ENCODE results near the gene ANKDD1B. TPM values are rescaled to one million over a fixed set of nuclear protein-coding genes. Genes with fewer than 3 reads are reported as not detected.

The ANKDD1B gene
- total RNA-seq, 2 donors from 2014 or later, result 1.9 to 2.7 TPM

DNA sequence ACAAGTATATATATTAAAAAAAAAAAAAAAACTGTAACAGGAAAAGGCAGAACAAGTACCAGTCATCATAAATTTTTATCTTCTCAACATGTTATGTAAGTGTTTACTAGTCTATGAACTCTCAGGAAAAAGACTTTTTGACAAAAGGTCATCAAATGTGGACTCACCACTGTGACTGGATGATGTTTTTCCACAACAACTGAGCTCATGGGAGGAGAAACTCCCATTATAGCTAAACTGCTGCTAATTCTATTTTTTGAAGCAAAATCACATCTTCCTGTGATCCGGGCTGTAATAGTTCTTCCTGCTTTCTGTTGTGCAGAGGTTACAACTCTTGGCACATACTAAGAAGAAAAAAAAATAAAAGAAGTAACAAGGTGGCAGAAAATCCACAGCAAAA lies 66.4 kb downstream of the ANKDD1B start:
- H3K4me3 ChIP-seq, result no peak overlapping the region

DNA sequence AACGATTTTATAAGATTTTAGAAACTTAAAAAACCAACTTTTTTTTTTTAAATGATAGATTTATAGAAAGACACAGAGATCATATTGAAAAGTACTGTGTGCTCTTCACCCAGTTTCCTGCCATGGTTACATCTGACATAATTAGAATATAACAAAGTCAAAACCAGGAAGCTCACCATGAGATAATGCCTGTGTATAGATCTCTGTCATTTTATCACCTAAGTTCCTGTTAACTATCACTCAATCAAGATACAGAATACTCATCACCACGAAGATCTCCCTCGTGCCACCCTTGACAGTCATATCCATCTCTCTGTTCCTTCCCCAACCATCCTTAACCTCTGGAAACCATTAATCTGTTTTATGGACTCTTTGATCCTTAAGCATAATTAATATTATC lies 66.9 kb downstream of the ANKDD1B start:
- Histone ChIP-seq H3K27ac (no peak overlapping the region), H3K36me3 (no peaks in the 10 kb centered on the region), H3K27me3 (replicated peaks; ENCODE audit: insufficient read depth) (no peaks in the 10 kb centered on the region), H3K4me1 (replicated peaks) (no peaks in the 10 kb centered on the region), H3K9me3 (no peaks in the 10 kb centered on the region), H3K4me3 (no peak overlapping the region)
- 68% methylated on average over 3 of the region's 3 CpGs for WGBS
- intact Hi-C loops (cut with DNase I), result no loop called here
- no peak for DNase-seq (ENCODE audit: low spot score)
- TF ChIP-seq POLR2AphosphoS5 (IDR thresholded peaks at IDR 0.05) (no peak), POLR2A (IDR thresholded peaks at IDR 0.05) (no peak)
- TF ChIP-seq, protein P1, sequence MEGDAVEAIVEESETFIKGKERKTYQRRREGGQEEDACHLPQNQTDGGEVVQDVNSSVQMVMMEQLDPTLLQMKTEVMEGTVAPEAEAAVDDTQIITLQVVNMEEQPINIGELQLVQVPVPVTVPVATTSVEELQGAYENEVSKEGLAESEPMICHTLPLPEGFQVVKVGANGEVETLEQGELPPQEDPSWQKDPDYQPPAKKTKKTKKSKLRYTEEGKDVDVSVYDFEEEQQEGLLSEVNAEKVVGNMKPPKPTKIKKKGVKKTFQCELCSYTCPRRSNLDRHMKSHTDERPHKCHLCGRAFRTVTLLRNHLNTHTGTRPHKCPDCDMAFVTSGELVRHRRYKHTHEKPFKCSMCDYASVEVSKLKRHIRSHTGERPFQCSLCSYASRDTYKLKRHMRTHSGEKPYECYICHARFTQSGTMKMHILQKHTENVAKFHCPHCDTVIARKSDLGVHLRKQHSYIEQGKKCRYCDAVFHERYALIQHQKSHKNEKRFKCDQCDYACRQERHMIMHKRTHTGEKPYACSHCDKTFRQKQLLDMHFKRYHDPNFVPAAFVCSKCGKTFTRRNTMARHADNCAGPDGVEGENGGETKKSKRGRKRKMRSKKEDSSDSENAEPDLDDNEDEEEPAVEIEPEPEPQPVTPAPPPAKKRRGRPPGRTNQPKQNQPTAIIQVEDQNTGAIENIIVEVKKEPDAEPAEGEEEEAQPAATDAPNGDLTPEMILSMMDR (IDR thresholded peaks at IDR 0.05), result no peak

More for the DNA sequence above, 66.4 kb downstream of the ANKDD1B start:
- 74% methylated on average over 1 of the region's 1 CpG for WGBS
- TF ChIP-seq, protein P1 (IDR thresholded peaks at IDR 0.05), result no peak
- TF ChIP-seq POLR2A (IDR thresholded peaks at IDR 0.05) (no peak), POLR2AphosphoS5 (IDR thresholded peaks at IDR 0.05) (no peak)
- H3K36me3 ChIP-seq, result no peaks in the 10 kb centered on the region
- no peak for DNase-seq (ENCODE audit: low spot score)
- no peaks in the 10 kb centered on the region for H3K9me3 ChIP-seq
- no peak overlapping the region for H3K27ac ChIP-seq
- H3K4me1 ChIP-seq (replicated peaks), result no peaks in the 10 kb centered on the region
- intact Hi-C loops (cut with DNase I), result no loop called here
- no peaks in the 10 kb centered on the region for H3K27me3 ChIP-seq (replicated peaks; ENCODE audit: insufficient read depth)

DNA sequence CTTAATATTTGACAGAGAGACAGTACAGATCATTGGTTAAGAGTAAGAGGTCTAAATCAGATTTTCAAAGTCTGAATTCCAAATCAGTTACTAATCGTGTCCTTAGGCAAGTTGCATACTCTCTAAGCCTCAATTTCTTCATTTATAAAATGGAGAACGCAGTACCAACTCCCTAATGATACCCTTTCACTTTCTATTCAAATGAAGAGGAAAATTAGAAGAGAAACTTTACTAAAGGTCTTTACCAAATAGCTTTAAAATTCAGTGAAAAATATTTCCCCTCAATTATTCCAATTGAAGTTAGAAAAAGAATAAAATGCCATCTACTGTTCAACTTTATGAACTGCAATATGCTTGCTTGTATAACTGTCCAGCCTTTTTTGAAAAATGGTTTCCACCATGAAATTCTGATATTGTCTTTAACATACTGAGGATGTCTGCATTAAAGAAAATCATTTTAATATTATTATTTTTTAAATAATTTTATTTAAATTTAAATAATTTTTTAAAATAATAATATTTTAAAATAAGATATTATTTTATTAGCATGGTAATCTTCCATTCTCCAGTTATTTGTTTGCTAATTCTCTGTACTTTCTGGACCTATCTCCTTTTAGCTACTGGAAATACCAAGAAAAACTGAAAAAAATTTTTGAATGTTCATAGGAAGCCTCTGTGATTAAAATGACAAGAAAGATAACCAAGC lies 70.0 kb downstream of the ANKDD1B start:
- intact Hi-C loops (cut with DNase I), result loop anchor here (2.0 kb wide), 1 partner anchor 444 kb away; the partner anchor contains the start of gene ANKRD31
- no peaks in the 10 kb centered on the region for H3K36me3 ChIP-seq
- no peaks in the 10 kb centered on the region for H3K4me1 ChIP-seq (replicated peaks)
- no peaks in the 10 kb centered on the region for H3K9me3 ChIP-seq
- H3K27me3 ChIP-seq (replicated peaks; ENCODE audit: insufficient read depth), result no peaks in the 10 kb centered on the region
- no peak overlapping the region for H3K27ac ChIP-seq
- H3K4me3 ChIP-seq, result no peak overlapping the region
- WGBS, result 33% methylated on average over 2 of the region's 2 CpGs
- DNase-seq (ENCODE audit: low spot score), result no peak
- TF ChIP-seq POLR2A (IDR thresholded peaks at IDR 0.05) (no peak), POLR2AphosphoS5 (IDR thresholded peaks at IDR 0.05) (no peak)
- TF ChIP-seq, protein P1 (IDR thresholded peaks at IDR 0.05), result peak; percentile 54 to 75 (median 66)

DNA sequence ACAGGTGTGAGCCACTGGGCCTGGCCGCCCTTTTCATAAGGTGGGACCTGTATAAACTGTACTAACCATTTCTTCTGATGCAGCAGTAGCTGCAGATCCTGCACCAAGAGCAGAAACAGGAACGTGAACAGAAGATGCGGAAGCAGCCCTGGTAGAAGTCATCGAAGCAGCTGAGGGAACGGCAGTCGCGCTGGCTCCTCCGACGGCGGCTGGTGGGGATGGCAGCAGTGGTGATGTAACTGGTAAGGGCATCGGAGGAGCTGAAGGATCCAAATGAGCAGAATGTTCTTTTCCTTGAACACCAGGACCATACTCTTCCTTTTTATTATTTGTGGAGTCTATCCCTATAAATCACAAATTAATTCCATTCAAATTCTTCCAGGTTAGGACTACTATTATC lies 73.9 kb downstream of the ANKDD1B start:
- Histone ChIP-seq H3K4me3 (no peak overlapping the region), H3K36me3 (no peaks in the 10 kb centered on the region), H3K27me3 (replicated peaks; ENCODE audit: insufficient read depth) (no peaks in the 10 kb centered on the region), H3K4me1 (replicated peaks) (no peaks in the 10 kb centered on the region), H3K27ac (no peak overlapping the region), H3K9me3 (no peaks in the 10 kb centered on the region)
- WGBS, result 93% methylated on average over 11 of the region's 11 CpGs
- TF ChIP-seq POLR2AphosphoS5 (IDR thresholded peaks at IDR 0.05) (no peak), POLR2A (IDR thresholded peaks at IDR 0.05) (no peak)
- TF ChIP-seq, protein P1 (IDR thresholded peaks at IDR 0.05), result no peak
- intact Hi-C loops (cut with DNase I), result no loop called here
- no peak for DNase-seq (ENCODE audit: low spot score)

DNA sequence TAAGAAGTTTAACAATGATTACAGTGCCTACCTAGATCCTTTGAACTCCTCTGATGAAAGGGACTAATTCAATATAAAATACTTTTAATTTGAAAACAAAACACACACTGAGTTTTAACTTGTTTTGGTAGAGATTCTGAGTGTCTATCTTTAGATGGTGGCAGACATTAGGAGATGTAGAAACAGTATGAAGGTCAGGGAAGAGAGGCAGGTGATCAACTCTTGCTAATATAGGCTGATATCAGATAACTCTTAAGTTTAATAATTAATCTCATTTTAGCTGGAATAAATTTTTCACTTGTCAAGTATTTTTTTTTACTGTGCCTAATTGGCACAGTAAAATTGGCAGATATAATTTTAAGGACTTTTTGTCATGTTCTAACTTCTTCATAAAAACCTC lies 75.2 kb downstream of the ANKDD1B start:
- H3K27ac ChIP-seq, result no peak overlapping the region
- H3K36me3 ChIP-seq, result no peaks in the 10 kb centered on the region
- no peaks in the 10 kb centered on the region for H3K9me3 ChIP-seq
- DNase-seq (ENCODE audit: low spot score), result no peak
- no peaks in the 10 kb centered on the region for H3K27me3 ChIP-seq (replicated peaks; ENCODE audit: insufficient read depth)
- no peaks in the 10 kb centered on the region for H3K4me1 ChIP-seq (replicated peaks)
- TF ChIP-seq, protein P1 (IDR thresholded peaks at IDR 0.05), result no peak
- TF ChIP-seq POLR2A (IDR thresholded peaks at IDR 0.05) (no peak), POLR2AphosphoS5 (IDR thresholded peaks at IDR 0.05) (no peak)
- H3K4me3 ChIP-seq, result no peak overlapping the region
- intact Hi-C loops (cut with DNase I), result no loop called here

Data from prostate gland (tissue), 2 donors.